H1 (cell line): ENCODE data around the gene MBD4. TPM values are rescaled to one million over a fixed set of nuclear protein-coding genes. Genes with fewer than 3 reads are reported as not detected.
"Not testable (repeated sequence)": the region's sequence is repeated elsewhere in the genome, so short reads cannot be mapped to it uniquely, and the experiment has no call there.

Experiments
- CTCF ChIA-PET: fragments of 300-600 bp; sonication (Branson Sonifier 250); formaldehyde crosslinking; loops from one replicate; lab custom pipeline; 2021; ENCODE audit not compliant: partially characterized antibody; lab: Charles Lee
- POLR2A ChIA-PET: fragments of 300-600 bp; sonication (Branson Sonifier 250); formaldehyde crosslinking; loops from one replicate; lab custom pipeline; 2021; ENCODE audit warnings: inconsistent platforms; ENCODE audit not compliant: partially characterized antibody; lab: Charles Lee
- DNase-seq, 2 experiments: peaks; one replicate each; pipeline versions ENCODE4 v3.0.0 to v3.0.0-alpha.2; 2010 to 2022; ENCODE audit warnings: low spot score in 2 of 2, low read depth in 1 of 2, mixed read lengths in 1 of 2
- FAIRE-seq: peaks from 2 replicates; lab custom pipeline; 2011; peaks lifted over from hg19 to GRCh38; lab: Jason Lieb, UNC
- H2AFZ ChIP-seq: 2 replicates; pipeline ENCODE4 v1.8.1; 2012; ENCODE audit warnings: low read length, inconsistent platforms
- H2AK5ac ChIP-seq: 2 replicates; pipeline ENCODE4 v1.6.1; 2013; ENCODE audit warnings: low read depth, low read length
- H2BK120ac ChIP-seq: replicated peaks from 2 replicates; pipeline ENCODE3; 2013; ENCODE audit warnings: low read depth, low read length, inconsistent platforms
- H2BK12ac ChIP-seq: 2 replicates; pipeline ENCODE4 v1.6.1; 2013; ENCODE audit warnings: low read depth, low read length
- H2BK15ac ChIP-seq: 2 replicates; pipeline ENCODE4 v1.6.1; 2013; ENCODE audit warnings: low read length
- H2BK20ac ChIP-seq: 2 replicates; pipeline ENCODE4 v1.6.1; 2013; ENCODE audit warnings: low read length
- H2BK5ac ChIP-seq: 2 replicates; pipeline ENCODE4 v1.6.1; 2013; ENCODE audit warnings: low read depth, low read length
- H3K14ac ChIP-seq: 2 replicates; pipeline ENCODE4 v1.6.1; 2013; ENCODE audit warnings: inconsistent platforms; ENCODE audit not compliant: insufficient read length
- H3K18ac ChIP-seq: 2 replicates; pipeline ENCODE4 v1.6.1; 2013; ENCODE audit warnings: low read length; ENCODE audit errors: extremely low read depth
- H3K23ac ChIP-seq: 2 replicates; pipeline ENCODE4 v1.6.1; 2013; ENCODE audit warnings: inconsistent platforms; ENCODE audit not compliant: insufficient read length
- H3K23me2 ChIP-seq: 2 replicates; pipeline ENCODE4 v1.6.1; 2013; ENCODE audit warnings: low read depth, low read length
- H3K27ac ChIP-seq: 2 replicates; pipeline ENCODE4 v1.6.1; 2011; ENCODE audit warnings: low read depth, low read length, inconsistent platforms
- H3K27me3 ChIP-seq, 4 experiments: replicated peaks in 1 of 4; 1 replicate in 1 of 4; 2 replicates in 3 of 4; pipeline versions ENCODE4 v1.6.1 to v1.8.1; 2011 to 2013; ENCODE audit warnings: low read length in 3 of 4, mild to moderate bottlenecking in 3 of 4, inconsistent platforms in 2 of 4, mixed read lengths in 2 of 4, moderate library complexity in 1 of 4; ENCODE audit not compliant: control insufficient read depth in 3 of 4, insufficient read depth in 3 of 4; ENCODE audit errors: extremely low read depth in 1 of 4
- H3K36me3 ChIP-seq, 4 experiments: 2 replicates each; pipeline versions ENCODE4 v1.6.1 to v1.8.1; 2011 to 2013; ENCODE audit warnings: mild to moderate bottlenecking in 4 of 4, low read length in 3 of 4, moderate library complexity in 2 of 4, control low read depth in 1 of 4, inconsistent platforms in 1 of 4; ENCODE audit not compliant: insufficient read depth in 4 of 4, control insufficient read depth in 2 of 4
- H3K4ac ChIP-seq: replicated peaks from 2 replicates; pipeline ENCODE3; 2013; ENCODE audit warnings: low read length, low read depth, mixed read lengths, inconsistent platforms; ENCODE audit not compliant: insufficient read length
- H3K4me1 ChIP-seq, 4 experiments: replicated peaks in 1 of 4; 1 replicate in 1 of 4; 2 replicates in 3 of 4; pipeline versions ENCODE4 v1.6.1 to v1.8.1; 2011 to 2013; ENCODE audit warnings: low read length in 3 of 4, inconsistent platforms in 2 of 4, mixed read lengths in 1 of 4; ENCODE audit not compliant: insufficient read depth in 4 of 4, control insufficient read depth in 3 of 4
- H3K4me2 ChIP-seq, 2 experiments: 2 replicates each; pipeline versions ENCODE4 v1.6.1 to v1.8.1; 2011 to 2013; ENCODE audit warnings: low read depth in 2 of 2, low read length in 2 of 2, control low read depth in 1 of 2, inconsistent platforms in 1 of 2, mild to moderate bottlenecking in 1 of 2; ENCODE audit not compliant: insufficient read depth in 1 of 2
- H3K4me3 ChIP-seq, 4 experiments: fragments of 200-600, 300-600 bp in 1 of 4; sonication (generic), shearing (Covaris generic), sonication (Bioruptor Twin) in 1 of 4; 2 replicates each; pipeline versions ENCODE4 v1.5.1 to v1.8.1; 2011 to 2016; ENCODE audit warnings: low read length in 4 of 4, low read depth in 3 of 4, control low read depth in 2 of 4, inconsistent platforms in 2 of 4, mild to moderate bottlenecking in 2 of 4, mixed read lengths in 1 of 4, moderate library complexity in 1 of 4; ENCODE audit not compliant: insufficient read depth in 2 of 4; ENCODE audit errors: extremely low read depth in 1 of 4
- H3K56ac ChIP-seq: replicated peaks from 2 replicates; pipeline ENCODE3; 2013; ENCODE audit warnings: low read depth, mild to moderate bottlenecking, mixed read lengths, low read length, inconsistent platforms; ENCODE audit not compliant: insufficient read length
- H3K79me1 ChIP-seq: 2 replicates; pipeline ENCODE4 v1.6.1; 2013; ENCODE audit warnings: low read depth, low read length, control low read depth
- H3K79me2 ChIP-seq, 2 experiments: 2 replicates each; pipeline versions ENCODE4 v1.6.1 to v1.8.1; 2012 to 2013; ENCODE audit warnings: low read length in 2 of 2, mild to moderate bottlenecking in 2 of 2, inconsistent platforms in 1 of 2; ENCODE audit not compliant: insufficient read depth in 2 of 2, control insufficient read depth in 1 of 2
- H3K9ac ChIP-seq, 4 experiments: replicated peaks in 1 of 4; 1 replicate in 1 of 4; 2 replicates in 3 of 4; pipeline versions ENCODE4 v1.6.1 to v1.8.1; 2011 to 2013; ENCODE audit warnings: low read depth in 3 of 4, low read length in 3 of 4, control low read depth in 2 of 4, mild to moderate bottlenecking in 2 of 4, moderate library complexity in 2 of 4, inconsistent platforms in 1 of 4; ENCODE audit errors: extremely low read depth in 1 of 4
- H3K9me3 ChIP-seq, 2 experiments: 2 replicates each; pipeline versions ENCODE4 v1.6.1 to v1.8.1; 2012 to 2013; ENCODE audit warnings: mild to moderate bottlenecking in 2 of 2, moderate library complexity in 2 of 2, control low read depth in 1 of 2, inconsistent platforms in 1 of 2, low read depth in 1 of 2, low read length in 1 of 2, mixed read lengths in 1 of 2; ENCODE audit not compliant: insufficient read depth in 2 of 2
- H4K20me1 ChIP-seq, 2 experiments: replicated peaks in 1 of 2; 2 replicates each; pipeline versions ENCODE3 to v1.8.1; 2011 to 2013; ENCODE audit warnings: inconsistent platforms in 2 of 2, low read length in 2 of 2, mild to moderate bottlenecking in 1 of 2; ENCODE audit not compliant: insufficient read depth in 2 of 2, control insufficient read depth in 1 of 2
- H4K5ac ChIP-seq: 2 replicates; pipeline ENCODE4 v1.6.1; 2013; ENCODE audit warnings: low read length, low read depth, mixed read lengths, inconsistent platforms; ENCODE audit not compliant: insufficient read length
- H4K8ac ChIP-seq: 2 replicates; pipeline ENCODE4 v1.8.0; 2013; ENCODE audit warnings: mild to moderate bottlenecking, moderate library complexity, low read length, inconsistent platforms; ENCODE audit not compliant: insufficient read depth; ENCODE audit errors: extremely low read depth
- H4K91ac ChIP-seq: replicated peaks from 2 replicates; pipeline ENCODE3; 2013; ENCODE audit warnings: low read length, mixed read lengths, inconsistent platforms; ENCODE audit not compliant: insufficient read length
- CEBPB ChIP-seq: IDR thresholded peaks from 2 replicates; pipeline ENCODE4 v1.6.1; 2012; ENCODE audit warnings: low read depth, low read length
- GABPA ChIP-seq: IDR thresholded peaks from 2 replicates; pipeline ENCODE4 v1.6.1; 2011; ENCODE audit warnings: mild to moderate bottlenecking, low read length, moderate library complexity, borderline replicate concordance; ENCODE audit not compliant: insufficient read depth
- KDM1A ChIP-seq: fragments of 200-600, 300-600 bp; sonication (generic); IDR thresholded peaks from 2 replicates; pipeline ENCODE4 v1.7.1; 2016; ENCODE audit warnings: mild to moderate bottlenecking, low read length, borderline replicate concordance
- KDM4A ChIP-seq: IDR thresholded peaks from one replicate; pipeline ENCODE4 v1.7.1; 2012; ENCODE audit warnings: low read depth, mild to moderate bottlenecking, moderate library complexity, low read length, inconsistent platforms; ENCODE audit not compliant: severe bottlenecking
- MAFK ChIP-seq: IDR thresholded peaks from 2 replicates; pipeline ENCODE4 v1.6.1; 2012; ENCODE audit warnings: low read depth, mild to moderate bottlenecking, improper control_type of control experiment, low read length
- PHF8 ChIP-seq: fragments of 200-600 bp; sonication (generic); conservative IDR thresholded peaks from 2 replicates; pipeline ENCODE4 v1.7.1; 2012; ENCODE audit warnings: low read depth, mild to moderate bottlenecking, inconsistent platforms, low read length, moderate library complexity
- POLR2AphosphoS5 ChIP-seq: IDR thresholded peaks from 2 replicates; pipeline ENCODE4 v1.6.1; 2011; ENCODE audit warnings: low read depth, low read length
- SP2 ChIP-seq: IDR thresholded peaks from 2 replicates; pipeline ENCODE4 v1.6.1; 2012; ENCODE audit warnings: mild to moderate bottlenecking, low read length, inconsistent platforms
- SP4 ChIP-seq: IDR thresholded peaks from 2 replicates; pipeline ENCODE4 v1.6.1; 2012; ENCODE audit warnings: low read length, inconsistent platforms
- WGBS, 2 experiments: shearing (Covaris generic) in 1 of 2; methylation state at CpG; one replicate each; pipeline versions ENCODE4 v1.1.6 to v1.1.7; 2013 to 2015; ENCODE audit warnings: low lambda C conversion rate in 2 of 2, mixed read lengths in 2 of 2, inconsistent platforms in 1 of 2, low coverage in 1 of 2, missing lambda C conversion rate in 1 of 2; ENCODE audit not compliant: insufficient replicate concordance in 2 of 2, insufficient coverage in 1 of 2, insufficient read length in 1 of 2; ENCODE audit errors: extremely low coverage in 1 of 2, missing lambda C conversion rate in 1 of 2; 5-methylcytosine and 5-hydroxymethylcytosine counted together
- polyA plus RNA-seq, 7 experiments: library from polyadenylated mRNA; depleted of rRNA in 3 of 7; stranded (reverse) in 5 of 7; unstranded in 2 of 7; fragments of >200 nt in 5 of 7; fragments of 200-250 nt in 2 of 7; gene quantifications; 1 replicate in 5 of 7; 2 replicates in 1 of 7; 4 replicates in 1 of 7; pipeline versions ENCODE4 v1.2.1 to v1.2.3, GENCODE V29; 2011 to 2013; ENCODE audit warnings: missing spikeins in 2 of 7, mixed read lengths in 2 of 7
- total RNA-seq: library from RNA; stranded (reverse); fragmentation: NEBNext Ultra II Directional; extraction: Animal tissue kit (Norgen Biotek cat#: 25700); gene quantifications from 2 replicates; pipeline ENCODE4 v1.2.1, GENCODE V29; 2021
- TF ChIP-seq, protein P1 (sequence below): IDR thresholded peaks from 2 replicates; pipeline ENCODE4 v1.6.1; 2011; ENCODE audit warnings: low read length, improper control_type of control experiment

MBD4 gene
- total and polyA plus RNA-seq, 2 of the 8 experiments (the other 6 are each of a cell fraction or from before 2014, with no cell fraction given), result 11.2 to 35.8 TPM

DNA sequence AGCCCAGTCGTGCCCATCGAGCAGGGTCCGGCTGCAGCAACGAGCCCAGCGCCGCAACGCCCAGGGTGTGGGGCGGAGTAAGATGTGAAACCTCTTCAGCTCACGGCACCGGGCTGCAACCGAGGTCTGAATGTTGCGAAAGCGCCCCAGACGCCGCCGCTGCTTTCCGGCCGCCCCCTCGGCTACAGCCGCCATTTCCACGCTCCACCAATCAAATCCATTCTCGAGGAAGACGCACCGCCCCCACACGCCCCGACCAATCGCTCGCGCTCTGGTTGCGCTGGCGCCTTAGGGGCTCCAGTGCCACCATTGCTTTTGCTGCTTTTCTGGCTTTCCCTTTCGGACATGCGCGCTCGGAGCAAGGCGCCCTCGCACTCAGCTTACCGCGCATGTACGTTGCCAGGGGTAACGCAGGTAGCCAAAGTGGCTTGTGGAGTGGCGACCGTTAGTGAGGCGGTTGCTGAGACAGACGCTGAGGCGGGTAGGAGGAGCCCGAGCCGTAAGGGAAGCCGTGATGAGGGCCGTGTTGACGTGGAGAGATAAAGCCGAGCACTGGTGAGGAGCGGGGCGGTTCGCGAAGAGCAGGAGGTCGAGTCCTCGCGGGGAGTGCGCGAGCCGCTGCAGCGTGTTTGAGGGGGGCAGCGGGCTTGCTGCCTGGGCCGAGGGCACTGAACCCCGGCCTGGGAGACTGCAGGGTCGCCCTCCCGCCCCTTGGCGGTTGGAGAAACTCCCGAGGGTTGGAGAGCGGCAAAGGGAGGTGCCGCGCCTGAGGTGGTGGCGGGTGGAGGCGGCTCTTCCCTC, at the start of gene MBD4, which contains the start of gene IFT122 (continued):
- TF ChIP-seq KDM4A (no peak), SP4 (peak; percentile 98), POLR2AphosphoS5 (peak; percentile 87), CEBPB (peak; percentile 99), GABPA (no peak), MAFK (no peak), SP2 (0 out of 2 replicates have a peak, but pooled peaks have one; percentile 15), PHF8 (peak; percentile 62), KDM1A (no peak; the same call in 1 of the 2 replicates)
- TF ChIP-seq, protein P1, sequence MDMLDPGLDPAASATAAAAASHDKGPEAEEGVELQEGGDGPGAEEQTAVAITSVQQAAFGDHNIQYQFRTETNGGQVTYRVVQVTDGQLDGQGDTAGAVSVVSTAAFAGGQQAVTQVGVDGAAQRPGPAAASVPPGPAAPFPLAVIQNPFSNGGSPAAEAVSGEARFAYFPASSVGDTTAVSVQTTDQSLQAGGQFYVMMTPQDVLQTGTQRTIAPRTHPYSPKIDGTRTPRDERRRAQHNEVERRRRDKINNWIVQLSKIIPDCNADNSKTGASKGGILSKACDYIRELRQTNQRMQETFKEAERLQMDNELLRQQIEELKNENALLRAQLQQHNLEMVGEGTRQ, result no peak

DNA sequence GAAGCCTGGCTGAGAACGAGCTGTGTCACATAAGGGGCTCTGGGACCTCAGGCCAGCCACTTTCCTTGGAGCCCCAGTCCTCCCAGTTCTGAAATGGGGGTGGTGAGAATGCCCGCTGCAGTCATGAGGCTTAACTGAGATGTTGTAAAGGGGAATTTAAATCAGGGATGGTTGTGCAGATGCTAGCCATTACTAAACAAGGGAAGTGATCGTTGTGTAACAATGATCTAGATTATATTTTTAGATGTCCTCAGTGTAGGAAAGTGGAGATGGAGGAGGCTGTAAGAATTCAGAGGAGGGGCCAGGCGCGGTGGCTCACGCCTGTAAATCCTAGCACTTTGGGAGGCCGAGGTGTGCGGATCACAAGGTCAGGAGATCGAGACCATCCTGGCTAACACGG, 49.5 kb upstream of the MBD4 start:
- CTCF ChIA-PET, result interaction anchor here (0.6 to 11.2 kb wide), 15 partner anchors 17 to 336 kb away, joined by 3 to 93 read pairs (median 8); no protein-coding TSS in a partner anchor
- H3K4me3 ChIP-seq, H3K36me3 ChIP-seq, H2BK5ac ChIP-seq, H3K27me3 ChIP-seq, POLR2A ChIA-PET, H4K20me1 ChIP-seq, H3K23me2 ChIP-seq, H4K5ac ChIP-seq, H2BK120ac ChIP-seq, DNase-seq, H3K9me3 ChIP-seq, H3K4ac ChIP-seq, H2BK20ac ChIP-seq, H3K9ac ChIP-seq, H3K14ac ChIP-seq, FAIRE-seq, H3K79me1 ChIP-seq, H3K23ac ChIP-seq, H2BK12ac ChIP-seq, H3K27ac ChIP-seq, H3K4me2 ChIP-seq, H3K56ac ChIP-seq, H4K91ac ChIP-seq, H2AFZ ChIP-seq, H2AK5ac ChIP-seq, H3K79me2 ChIP-seq, H3K18ac ChIP-seq, H4K8ac ChIP-seq, H2BK15ac ChIP-seq: not testable (repeated sequence)
- peaks cover 5 to 17% (median 7%) of the 10 kb centered on the region in 4 experiments; a peak in 6 of 7 replicates for H3K4me1 ChIP-seq
- 92% methylated on average over 10 of the region's 10 CpGs; no CpG with 5 or more reads in 1 of the 2 experiments for WGBS, 2 experiments
